Lower leg skin (tissue), 3 donors: Measurements from ENCODE around the gene RERE.

ENCODE experiments used
- CTCF ChIP-seq, 3 donors: fragments of 450-650 bp; IDR thresholded peaks; one replicate each; pipeline ENCODE4 v1.5.1; 2016; ENCODE audit warnings: antibody characterized with exemption in 3 of 3, mild to moderate bottlenecking in 3 of 3, moderate library complexity in 2 of 3
- POLR2A ChIP-seq, 2 donors: fragments of 450-650 bp; IDR thresholded peaks; one replicate each; pipeline ENCODE4 v1.6.1; 2016 to 2017; ENCODE audit warnings: antibody characterized with exemption in 2 of 2, mild to moderate bottlenecking in 1 of 2, moderate library complexity in 1 of 2

GRCh38 chr1:8653878-8654277, 163.6 kb downstream of the RERE start:
- TF ChIP-seq CTCF (IDR thresholded peaks at IDR 0.05) (no peak), POLR2A (IDR thresholded peaks at IDR 0.05) (no peak)
